GM12878 (cell line): ENCODE measurements around the gene CCR5AS.

Experiments used
- ATAC-seq: fragments of 200-7000 bp; cut with Tn5 transposase; 3 replicates; pipeline ENCODE4 v1.9.1; 2020; ENCODE audit warnings: mild to moderate bottlenecking, moderate library complexity
- BruUV-seq: library from RNA; stranded (reverse); fragments of 400-500 nt; replicated peaks from 2 replicates; lab custom pipeline; 2021; lab: Mats Ljungman, UMichigan
- CTCF ChIA-PET: fragments of 300-600 bp; sonication (Branson Sonifier 250); formaldehyde crosslinking; extraction: SDS; loops from one replicate; lab custom pipeline; 2021; ENCODE audit warnings: inconsistent platforms; lab: Yijun Ruan, JAX
- POLR2A ChIA-PET: fragments of 350-600 bp; formaldehyde crosslinking; extraction: SDS; loops from one replicate; lab custom pipeline; 2021; ENCODE audit warnings: inconsistent platforms; lab: Charles Lee
- RAD21 ChIA-PET: fragments of 300-600 bp; sonication (Branson Sonifier 250); formaldehyde crosslinking; loops from one replicate; lab custom pipeline; 2023; ENCODE audit warnings: antibody characterized with exemption; ENCODE audit not compliant: unreplicated experiment; lab: Charles Lee
- SMC1A ChIA-PET: fragments of 300-600 bp; sonication (Branson Sonifier 250); formaldehyde crosslinking; loops from one replicate; lab custom pipeline; 2023; ENCODE audit not compliant: unreplicated experiment, uncharacterized antibody; lab: Charles Lee
- DNase-seq: peaks from one replicate; pipeline ENCODE4 v3.0.0-alpha.2; 2011; ENCODE audit warnings: low read depth, low spot score
- FAIRE-seq: peaks from 3 replicates; lab custom pipeline; 2011; peaks lifted over from hg19 to GRCh38; lab: Jason Lieb, UNC
- H2AFZ ChIP-seq: 2 replicates; pipeline ENCODE4 v1.6.0; 2011; ENCODE audit warnings: low read depth, low read length, control low read depth; ENCODE audit not compliant: control insufficient read depth
- H3K27ac ChIP-seq: 2 replicates; pipeline ENCODE4 v1.5.1; 2011; ENCODE audit warnings: control low read depth; ENCODE audit not compliant: control insufficient read depth, insufficient read depth
- H3K27me3 ChIP-seq, 2 experiments: replicated peaks in 1 of 2; 2 replicates each; pipeline versions ENCODE4 v1.6.0 to v1.6.1; 2011; ENCODE audit warnings: low read length in 1 of 2; ENCODE audit not compliant: control insufficient read depth in 2 of 2, insufficient read depth in 2 of 2
- H3K36me3 ChIP-seq, 2 experiments: 2 replicates each; pipeline ENCODE4 v1.5.1; 2011; ENCODE audit warnings: low read length in 1 of 2; ENCODE audit not compliant: control insufficient read depth in 2 of 2, insufficient read depth in 2 of 2
- H3K4me1 ChIP-seq: 2 replicates; pipeline ENCODE4 v1.6.1; 2011; ENCODE audit warnings: mild to moderate bottlenecking, low read length, moderate library complexity, mixed read lengths; ENCODE audit not compliant: control insufficient read depth, insufficient read depth
- H3K4me2 ChIP-seq: 2 replicates; pipeline ENCODE4 v1.6.0; 2011; ENCODE audit warnings: control low read depth; ENCODE audit not compliant: control insufficient read depth, insufficient read depth
- H3K4me3 ChIP-seq: fragments of 200-600 bp; sonication (generic); 2 replicates; pipeline ENCODE4 v1.5.1; 2016
- H3K79me2 ChIP-seq: 2 replicates; pipeline ENCODE4 v1.6.0; 2011; ENCODE audit warnings: low read length; ENCODE audit not compliant: control insufficient read depth, insufficient read depth
- H3K9ac ChIP-seq: 2 replicates; pipeline ENCODE4 v1.8.0; 2011; ENCODE audit warnings: low read length, control low read depth, mixed read lengths; ENCODE audit not compliant: control insufficient read depth, insufficient read depth
- H3K9me3 ChIP-seq: replicated peaks from 3 replicates; pipeline ENCODE4 v1.5.1; 2011; ENCODE audit warnings: mild to moderate bottlenecking, low read length; ENCODE audit not compliant: control insufficient read depth, insufficient read depth
- H4K20me1 ChIP-seq: 2 replicates; pipeline ENCODE4 v1.6.0; 2011; ENCODE audit not compliant: control insufficient read depth, insufficient read depth
- CBFB ChIP-seq: IDR thresholded peaks from 2 replicates; pipeline ENCODE4 v1.6.1; 2016; ENCODE audit warnings: antibody characterized with exemption, low read depth
- CBX3 ChIP-seq: fragments of 200-600 bp; sonication (generic); IDR thresholded peaks from 2 replicates; pipeline ENCODE4 v1.6.1; 2016; ENCODE audit warnings: low read depth, borderline replicate concordance
- FOS ChIP-seq: IDR thresholded peaks from 3 replicates; pipeline ENCODE4 v1.6.1; 2011; ENCODE audit warnings: borderline replicate concordance; ENCODE audit not compliant: insufficient read length; ENCODE audit errors: extremely low read depth
- IKZF1 ChIP-seq: fragments of 450-650 bp; conservative IDR thresholded peaks from 2 replicates; pipeline ENCODE4 v1.6.1; 2017; ENCODE audit warnings: antibody characterized with exemption, mild to moderate bottlenecking
- IRF4 ChIP-seq: IDR thresholded peaks from 2 replicates; pipeline ENCODE4 v1.6.1; 2011; ENCODE audit warnings: low read depth, low read length
- NR2F1 ChIP-seq: fragments of 450-650 bp; conservative IDR thresholded peaks from 2 replicates; pipeline ENCODE4 v1.6.1; 2017; ENCODE audit warnings: mild to moderate bottlenecking
- PKNOX1 ChIP-seq: fragments of 450-650 bp; IDR thresholded peaks from 2 replicates; pipeline ENCODE4 v1.6.1; 2016; ENCODE audit warnings: mild to moderate bottlenecking
- REST ChIP-seq: IDR thresholded peaks from 2 replicates; pipeline ENCODE4 v1.6.1; 2012; ENCODE audit warnings: mild to moderate bottlenecking, low read depth, low read length
- SMAD5 ChIP-seq: IDR thresholded peaks from 2 replicates; pipeline ENCODE4 v1.6.1; 2016; ENCODE audit warnings: antibody characterized with exemption, low read depth
- SMARCA5 ChIP-seq: fragments of 450-650 bp; IDR thresholded peaks from 2 replicates; pipeline ENCODE4 v1.6.1; 2017; ENCODE audit warnings: mild to moderate bottlenecking
- SREBF1 ChIP-seq: IDR thresholded peaks from 2 replicates; pipeline ENCODE4 v1.6.1; 2012; ENCODE audit warnings: mild to moderate bottlenecking, low read length
- USF1 ChIP-seq: IDR thresholded peaks from 2 replicates; pipeline ENCODE4 v1.6.1; 2011; ENCODE audit warnings: borderline replicate concordance, low read depth, mild to moderate bottlenecking, moderate library complexity, mixed read lengths, low read length; ENCODE audit not compliant: insufficient read depth; ENCODE audit errors: extremely low read length
- in situ Hi-C: fragments of 300-500 bp; cut with MboI; formaldehyde crosslinking; loops from 9 replicates; pipeline ENCODE4 v1.14.3; 2018; ENCODE audit warnings: mixed read lengths
- intact Hi-C: fragments of 100-400 bp; cut with micrococcal nuclease; formaldehyde crosslinking; loops from one replicate; pipeline ENCODE4 v1.14.2; 2022; ENCODE audit not compliant: unreplicated experiment
- TF ChIP-seq, protein P1 (sequence below): fragments of 450-650 bp; IDR thresholded peaks from 2 replicates; pipeline ENCODE4 v1.6.1; 2017; ENCODE audit warnings: mild to moderate bottlenecking, moderate library complexity

The CCR5AS gene

DNA sequence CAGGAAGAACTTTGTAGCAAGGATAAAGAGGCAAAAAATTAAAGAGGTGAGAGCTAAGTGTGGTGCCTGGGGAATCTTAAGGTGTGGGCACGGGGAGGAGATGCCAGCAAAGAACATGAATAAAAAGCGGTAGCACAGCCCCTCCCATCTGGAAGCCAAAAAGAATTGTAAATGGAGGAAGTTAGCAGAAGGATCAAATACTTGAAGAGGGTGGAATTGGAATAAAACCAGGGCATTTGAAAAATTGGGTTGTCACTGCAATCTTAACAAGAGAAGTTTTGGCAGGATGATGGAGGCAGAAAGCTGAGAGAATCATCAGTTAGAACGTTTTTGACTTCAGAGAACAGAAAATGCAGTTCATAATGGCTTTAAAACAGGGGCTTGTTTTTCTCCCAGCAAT lies 50.6 kb downstream of the CCR5AS start (continued):
- TF ChIP-seq PKNOX1 (no peak), NR2F1 (no peak)

- H4K20me1 ChIP-seq: no peaks in the 10 kb centered on the region
- H3K79me2 ChIP-seq: no peaks in the 10 kb centered on the region
- ChIA-PET SMC1A (interaction anchor here (0.8 to 2.6 kb wide), 4 partner anchors 9 to 45 kb away, joined by 3 to 8 read pairs (median 5); partner anchors contain the start of gene CCR5), CTCF (interaction anchor here (1.1 kb wide), 1 partner anchor 139 kb away, joined by 3 read pairs; no protein-coding TSS in a partner anchor), RAD21 (interaction anchor here (0.8 to 2.0 kb wide), 3 partner anchors 13 to 140 kb away, joined by 3 to 4 read pairs (median 4); no protein-coding TSS in a partner anchor), POLR2A (no interaction called here)
- no peak overlapping the region for H3K4me2 ChIP-seq
- no TSS peak for BruUV-seq
- ATAC-seq (no peak), DNase-seq (no peak), FAIRE-seq (no peak)
- no peaks in the 10 kb centered on the region for H3K36me3 ChIP-seq
- no peak overlapping the region for H2AFZ ChIP-seq
- no peak overlapping the region for H3K4me3 ChIP-seq
- in situ Hi-C loops: no loop called here
- no peaks in the 10 kb centered on the region; a peak in 1 of 4 replicates for H3K27me3 ChIP-seq
- H3K9ac ChIP-seq: no peak overlapping the region
- intact Hi-C loops: loop anchor here (5.0 kb wide), 1 partner anchor 38 kb away; no protein-coding TSS in a partner anchor
- no peak overlapping the region for H3K27ac ChIP-seq
- peaks cover 30% of the 10 kb centered on the region for H3K4me1 ChIP-seq
- H3K9me3 ChIP-seq: no peaks in the 10 kb centered on the region
- no peak for TF ChIP-seq CBX3
- TF ChIP-seq SMARCA5: no peak
- TF ChIP-seq SREBF1: no peak
- TF ChIP-seq REST: no peak
- TF ChIP-seq, protein P1, sequence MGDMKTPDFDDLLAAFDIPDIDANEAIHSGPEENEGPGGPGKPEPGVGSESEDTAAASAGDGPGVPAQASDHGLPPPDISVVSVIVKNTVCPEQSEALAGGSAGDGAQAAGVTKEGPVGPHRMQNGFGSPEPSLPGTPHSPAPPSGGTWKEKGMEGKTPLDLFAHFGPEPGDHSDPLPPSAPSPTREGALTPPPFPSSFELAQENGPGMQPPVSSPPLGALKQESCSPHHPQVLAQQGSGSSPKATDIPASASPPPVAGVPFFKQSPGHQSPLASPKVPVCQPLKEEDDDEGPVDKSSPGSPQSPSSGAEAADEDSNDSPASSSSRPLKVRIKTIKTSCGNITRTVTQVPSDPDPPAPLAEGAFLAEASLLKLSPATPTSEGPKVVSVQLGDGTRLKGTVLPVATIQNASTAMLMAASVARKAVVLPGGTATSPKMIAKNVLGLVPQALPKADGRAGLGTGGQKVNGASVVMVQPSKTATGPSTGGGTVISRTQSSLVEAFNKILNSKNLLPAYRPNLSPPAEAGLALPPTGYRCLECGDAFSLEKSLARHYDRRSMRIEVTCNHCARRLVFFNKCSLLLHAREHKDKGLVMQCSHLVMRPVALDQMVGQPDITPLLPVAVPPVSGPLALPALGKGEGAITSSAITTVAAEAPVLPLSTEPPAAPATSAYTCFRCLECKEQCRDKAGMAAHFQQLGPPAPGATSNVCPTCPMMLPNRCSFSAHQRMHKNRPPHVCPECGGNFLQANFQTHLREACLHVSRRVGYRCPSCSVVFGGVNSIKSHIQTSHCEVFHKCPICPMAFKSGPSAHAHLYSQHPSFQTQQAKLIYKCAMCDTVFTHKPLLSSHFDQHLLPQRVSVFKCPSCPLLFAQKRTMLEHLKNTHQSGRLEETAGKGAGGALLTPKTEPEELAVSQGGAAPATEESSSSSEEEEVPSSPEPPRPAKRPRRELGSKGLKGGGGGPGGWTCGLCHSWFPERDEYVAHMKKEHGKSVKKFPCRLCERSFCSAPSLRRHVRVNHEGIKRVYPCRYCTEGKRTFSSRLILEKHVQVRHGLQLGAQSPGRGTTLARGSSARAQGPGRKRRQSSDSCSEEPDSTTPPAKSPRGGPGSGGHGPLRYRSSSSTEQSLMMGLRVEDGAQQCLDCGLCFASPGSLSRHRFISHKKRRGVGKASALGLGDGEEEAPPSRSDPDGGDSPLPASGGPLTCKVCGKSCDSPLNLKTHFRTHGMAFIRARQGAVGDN: no peak
- TF ChIP-seq USF1: no peak
- TF ChIP-seq IKZF1: no peak
- no peak for TF ChIP-seq IRF4
- no peak for TF ChIP-seq FOS
- no peak for TF ChIP-seq CBFB
- no peak for TF ChIP-seq SMAD5
These were observed 51.9 kb downstream of the CCR5AS start for GRCh38 chr3:46354984-46355383.
